NCI-H2196 (cell line): Measurements from ENCODE around the gene BRD3.

ENCODE experiments used
- DNase-seq: peaks from one replicate; lab custom pipeline; 2025; ENCODE audit not compliant: unreplicated experiment; lab: John Stamatoyannopoulos, UW

BRD3 gene

DNA sequence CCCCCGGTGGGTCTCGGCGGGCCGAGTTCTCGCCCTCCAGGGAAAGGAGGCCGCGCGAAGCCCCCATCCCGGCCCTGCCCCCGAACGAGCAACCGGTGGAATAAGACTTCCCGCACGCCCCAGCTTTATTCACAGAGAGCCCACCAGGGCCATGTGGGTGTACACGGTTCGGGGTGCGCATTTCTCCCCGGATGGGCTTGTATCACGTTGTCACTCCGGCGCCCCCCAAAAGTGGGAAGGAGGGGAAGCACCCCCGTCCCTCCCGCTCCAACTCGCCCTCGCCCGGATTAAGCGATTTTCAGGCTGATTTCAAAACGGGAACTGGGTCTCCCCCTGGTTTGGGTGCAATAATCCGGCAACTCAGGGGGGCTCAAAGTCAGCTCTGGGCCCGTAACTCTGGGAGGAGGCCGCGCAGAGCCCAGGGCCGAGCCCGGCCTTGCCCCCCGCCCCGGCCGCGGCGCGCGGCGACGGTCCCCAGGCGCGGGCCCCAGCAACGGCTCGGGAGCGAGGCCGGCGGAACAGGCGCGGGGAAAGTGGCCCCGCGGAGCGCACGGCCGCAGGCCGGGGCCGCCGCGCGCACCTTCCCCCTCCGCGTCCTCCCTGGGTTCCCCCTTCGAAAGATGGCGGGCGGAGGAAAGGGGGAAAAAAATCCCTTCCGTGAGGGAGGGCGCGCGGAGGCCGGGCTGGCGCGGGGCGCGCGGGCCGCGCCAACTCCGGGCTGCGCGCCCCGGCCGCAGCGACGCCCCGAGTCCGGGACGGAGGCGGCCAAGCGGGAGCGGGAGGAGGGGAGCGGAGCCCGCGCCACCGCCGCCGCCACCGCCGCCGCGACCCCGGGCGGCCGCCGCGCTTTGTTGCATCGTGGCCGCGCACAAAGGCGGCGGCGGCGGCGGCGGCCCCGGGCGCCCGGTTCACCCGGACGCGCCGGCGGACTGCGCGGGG, 644 bp downstream of the BRD3 start:
- DNase-seq: no peak

DNA sequence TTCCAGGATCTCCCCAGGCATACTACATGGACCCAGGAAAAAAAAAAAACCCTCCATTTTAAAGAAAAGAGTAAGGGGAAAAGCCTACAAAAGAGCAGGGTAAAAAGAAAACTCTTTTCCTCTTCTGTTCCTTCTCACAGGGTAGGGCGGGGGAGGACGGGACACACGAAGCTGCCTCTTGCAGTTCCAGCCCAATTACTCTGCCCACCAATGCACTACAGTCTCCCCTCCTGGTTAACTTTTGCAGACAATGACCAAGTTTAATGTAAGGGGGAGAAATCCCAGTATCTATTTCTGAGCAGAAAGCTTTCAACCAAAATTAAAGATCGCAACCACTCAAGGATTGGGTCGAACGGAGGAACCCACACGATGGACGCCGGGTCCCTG, 1.3 kb downstream of the BRD3 start:
- no peak for DNase-seq

- no peak for DNase-seq
Observed at GRCh38 chr9:134065612-134066419, 2.0 kb downstream of the BRD3 start.

DNA sequence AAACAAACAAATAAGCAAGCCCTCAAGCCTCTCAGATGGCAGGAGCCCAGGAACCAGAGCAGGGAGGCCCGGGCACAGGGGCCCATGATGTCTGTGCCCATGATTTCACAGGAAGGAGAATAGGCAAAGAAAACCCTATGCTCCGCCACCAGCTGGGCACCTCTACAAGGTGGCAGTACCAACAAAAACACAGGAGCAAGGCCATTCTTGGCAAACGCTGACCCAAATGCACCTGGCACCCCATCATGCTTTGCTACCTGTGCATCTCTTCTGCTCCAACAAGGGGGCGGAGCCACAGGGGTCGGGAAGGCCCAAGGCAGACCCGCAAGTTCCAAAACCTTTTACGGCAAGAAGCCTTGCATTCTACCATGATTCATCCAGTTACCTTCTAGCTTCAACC, 3.1 kb downstream of the BRD3 start:
- peak; percentile 34 for DNase-seq

GRCh38 chr9:134063571-134064450, 4.0 kb downstream of the BRD3 start:
- DNase-seq: no peak

DNA sequence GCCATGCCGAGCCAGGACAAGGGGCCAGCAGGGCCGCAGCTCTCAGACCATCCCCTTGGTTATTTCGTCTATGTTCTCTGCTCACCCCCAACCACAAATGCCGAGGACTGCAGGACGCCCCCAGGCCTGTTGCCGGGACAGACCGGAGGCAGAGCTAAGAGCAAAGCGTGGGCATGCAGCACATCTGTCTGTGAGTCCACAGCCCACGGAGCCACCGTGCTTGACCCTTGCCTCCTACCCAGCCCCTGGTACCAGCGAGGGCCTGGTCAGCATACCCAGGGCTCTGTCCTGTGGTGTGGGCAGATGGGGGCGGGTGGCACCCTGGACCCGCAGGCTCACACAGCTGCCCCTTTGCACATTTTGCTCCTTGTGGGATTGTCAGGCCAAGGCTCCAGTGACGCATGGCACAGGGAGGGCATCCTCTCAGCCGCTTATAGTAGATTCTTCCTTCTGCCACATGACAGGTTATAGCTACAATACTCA, 4.7 kb downstream of the BRD3 start:
- DNase-seq: no peak

DNA sequence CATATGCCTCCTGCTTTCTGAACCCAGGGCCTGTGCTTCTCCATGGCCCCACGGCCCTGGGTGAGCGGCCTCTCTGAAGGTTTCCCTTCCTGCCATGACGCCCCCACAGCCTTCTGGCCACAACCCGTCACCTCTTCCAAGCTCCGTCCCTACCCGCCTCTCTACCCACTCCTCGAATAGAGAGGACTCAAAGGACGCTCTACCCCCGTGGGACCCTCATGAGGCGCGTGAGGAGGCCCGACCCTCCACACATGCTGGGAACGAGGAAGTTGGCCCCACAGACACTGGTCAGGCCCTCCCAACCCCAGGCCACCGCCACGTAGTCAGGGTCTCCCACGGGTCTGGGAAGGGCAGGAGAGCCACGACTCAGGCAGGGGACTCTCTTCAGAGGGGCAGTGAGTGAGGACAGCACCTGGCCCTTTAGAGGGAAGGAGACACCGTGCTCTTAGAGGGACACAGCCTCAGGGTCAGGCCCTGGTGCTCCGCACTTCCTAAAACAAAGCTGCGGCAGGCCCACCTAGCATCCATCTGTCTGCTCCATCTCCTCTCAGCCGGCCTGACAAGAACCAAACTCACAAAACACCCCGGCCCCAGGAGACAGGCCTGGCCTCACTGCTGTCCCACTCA, 5.3 kb downstream of the BRD3 start:
- DNase-seq: no peak

- DNase-seq: no peak
Observed at GRCh38 chr9:134061688-134062371, 6.0 kb downstream of the BRD3 start.

DNA sequence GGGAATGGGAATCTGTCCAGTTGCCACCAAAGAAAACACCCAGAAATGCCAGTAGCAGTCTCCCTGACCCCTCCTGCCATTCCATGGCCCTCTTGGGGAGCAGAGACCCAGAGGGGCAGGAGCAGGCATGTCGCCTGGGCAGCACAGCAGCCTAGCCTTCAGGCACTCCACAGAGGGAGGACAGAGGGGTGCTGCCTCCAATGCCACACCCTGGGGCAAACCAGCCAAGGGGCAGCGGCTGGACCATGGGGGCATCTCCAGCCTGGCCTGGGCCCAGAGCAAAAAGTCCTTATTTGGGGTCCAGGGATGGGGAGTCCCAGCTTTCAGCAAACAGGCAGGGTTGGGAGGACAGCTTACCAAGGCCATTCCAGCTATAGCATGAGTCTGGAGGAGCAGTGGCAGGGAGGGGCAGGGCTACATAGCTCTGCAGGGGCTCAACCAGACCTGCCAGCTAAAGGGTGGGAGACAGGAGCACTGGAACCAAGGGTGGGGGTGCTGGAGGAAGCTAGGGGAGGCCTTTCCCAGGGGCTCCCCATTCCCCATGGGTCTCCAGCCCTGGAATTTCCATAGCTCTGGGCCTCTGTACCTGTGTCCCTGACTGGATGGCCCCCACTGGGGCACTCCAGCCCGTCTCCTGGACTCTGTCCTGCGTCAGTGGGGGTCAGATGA, 6.7 kb downstream of the BRD3 start:
- no peak for DNase-seq

DNA sequence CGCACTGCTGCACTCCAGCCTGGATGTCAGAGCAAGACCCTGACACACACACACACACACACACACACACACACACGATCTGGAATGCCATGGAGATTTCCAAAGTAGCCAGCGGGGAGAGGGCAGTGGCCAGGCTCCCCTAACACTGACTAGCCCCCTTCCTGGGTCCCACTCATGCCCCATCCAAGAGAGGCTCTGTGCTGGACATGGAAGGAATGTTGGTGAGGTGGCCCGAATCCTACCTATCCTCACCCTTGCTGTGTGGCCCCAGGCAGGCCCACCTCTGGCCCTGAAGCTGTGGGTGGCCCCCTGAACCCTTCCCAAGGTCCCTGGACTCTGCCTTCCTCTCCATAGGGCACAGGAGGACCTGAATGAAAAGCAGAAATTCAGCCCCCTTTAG, 7.3 kb downstream of the BRD3 start:
- no peak for DNase-seq

DNA sequence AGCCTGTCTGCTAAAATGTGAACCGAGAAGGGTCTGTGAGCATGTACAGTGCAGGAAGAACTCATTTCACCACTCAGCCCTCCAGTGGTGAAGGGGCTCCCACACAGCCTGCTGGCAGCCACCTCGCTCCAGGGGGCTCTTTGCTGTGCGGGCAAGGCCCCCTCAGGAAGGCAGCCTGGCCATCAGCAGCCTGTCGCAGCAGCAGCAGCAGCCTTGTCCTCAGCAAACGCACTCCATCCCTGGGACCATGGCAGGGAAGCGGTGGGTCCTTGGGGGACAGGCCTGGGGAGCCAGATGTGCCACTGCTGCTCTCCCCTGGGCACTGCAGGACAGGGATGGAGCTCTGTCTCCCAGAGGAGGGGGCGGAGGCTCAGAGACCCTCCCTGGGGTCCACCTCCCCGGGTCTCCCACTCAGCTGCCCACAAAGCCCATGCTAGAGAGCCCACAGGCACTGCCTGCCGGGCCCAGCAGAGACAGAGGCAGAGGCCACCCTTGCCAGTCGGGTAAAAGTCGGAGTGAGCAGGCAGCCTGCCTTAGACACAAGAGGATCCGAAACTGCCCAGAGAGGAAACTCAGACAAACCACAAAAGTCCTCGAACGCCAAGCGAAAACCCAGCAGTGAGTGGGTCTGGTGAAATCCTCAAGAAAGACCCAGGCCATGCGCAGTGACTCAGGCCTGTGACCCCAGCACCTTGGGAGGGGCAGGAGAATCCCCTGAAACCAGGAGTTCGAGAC, 8.0 kb downstream of the BRD3 start:
- no peak for DNase-seq

- no peak for DNase-seq
Observed at GRCh38 chr9:134059188-134059641, 8.6 kb downstream of the BRD3 start.

DNA sequence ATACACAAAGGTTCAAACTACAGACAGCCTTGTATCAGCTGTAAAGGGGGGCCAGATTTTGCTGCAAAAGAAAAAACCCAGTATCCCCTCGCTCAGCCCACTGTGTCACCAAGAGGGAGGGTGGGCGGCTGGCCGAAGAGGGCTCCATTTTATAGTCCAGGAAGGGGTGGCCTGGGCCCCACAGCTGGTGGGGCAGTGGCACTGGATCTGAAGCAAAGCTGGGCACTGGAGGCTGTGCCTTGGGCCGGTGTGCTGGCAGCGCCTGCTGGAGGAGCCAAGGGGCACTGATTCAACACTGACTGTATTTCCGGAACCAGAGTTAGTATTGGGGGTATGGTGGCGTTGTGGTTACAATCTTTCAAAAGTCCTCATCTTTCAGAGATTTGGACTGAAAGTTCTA, 9.1 kb downstream of the BRD3 start:
- no peak for DNase-seq

DNA sequence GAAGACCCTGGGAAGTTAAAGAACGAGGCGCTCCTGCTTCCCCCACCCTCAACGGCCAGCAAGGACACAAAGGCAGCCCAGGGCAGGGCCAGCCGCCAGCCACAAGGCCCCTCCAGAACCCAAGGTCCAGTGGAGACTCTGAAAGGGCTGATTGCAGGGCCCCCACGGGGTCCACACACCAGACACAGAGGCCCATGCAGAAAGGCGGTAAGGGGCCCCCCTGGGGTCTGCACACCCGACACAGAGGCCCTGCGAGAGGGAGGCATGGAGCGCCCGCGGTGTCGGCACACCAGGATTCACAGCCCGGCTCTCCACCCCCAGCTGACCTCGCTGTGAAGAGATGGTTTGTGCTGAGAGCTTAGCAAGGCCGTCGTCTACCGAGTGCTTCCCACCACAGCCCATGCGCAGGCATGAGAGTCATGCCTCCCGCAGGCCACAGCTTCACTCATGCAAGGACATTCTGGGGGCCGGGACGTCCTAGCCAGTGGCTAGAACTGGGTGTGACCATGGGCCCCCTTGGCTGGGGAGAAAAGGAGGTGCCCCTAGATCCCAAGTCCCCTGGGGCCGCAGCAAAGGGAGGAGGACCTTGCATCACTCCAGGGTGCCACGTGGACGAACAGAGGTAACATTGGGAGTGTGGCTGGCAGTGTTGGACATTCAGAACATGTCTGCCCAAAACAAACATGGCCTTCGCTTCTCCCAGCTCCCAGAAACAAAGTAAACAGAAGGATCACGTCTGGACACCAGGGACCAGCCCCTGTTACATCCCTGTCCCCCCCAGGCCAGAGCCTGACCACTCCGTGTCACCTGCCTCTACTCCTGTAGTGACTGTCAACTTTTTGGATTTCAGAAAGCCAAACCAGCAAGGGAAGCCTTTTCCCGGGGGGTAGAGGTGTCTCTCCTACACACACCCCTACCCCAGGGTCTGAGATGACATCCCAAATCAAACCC, 9.8 kb downstream of the BRD3 start:
- no peak for DNase-seq

GRCh38 chr9:134057307-134057657, 10.5 kb downstream of the BRD3 start:
- no peak for DNase-seq

DNA sequence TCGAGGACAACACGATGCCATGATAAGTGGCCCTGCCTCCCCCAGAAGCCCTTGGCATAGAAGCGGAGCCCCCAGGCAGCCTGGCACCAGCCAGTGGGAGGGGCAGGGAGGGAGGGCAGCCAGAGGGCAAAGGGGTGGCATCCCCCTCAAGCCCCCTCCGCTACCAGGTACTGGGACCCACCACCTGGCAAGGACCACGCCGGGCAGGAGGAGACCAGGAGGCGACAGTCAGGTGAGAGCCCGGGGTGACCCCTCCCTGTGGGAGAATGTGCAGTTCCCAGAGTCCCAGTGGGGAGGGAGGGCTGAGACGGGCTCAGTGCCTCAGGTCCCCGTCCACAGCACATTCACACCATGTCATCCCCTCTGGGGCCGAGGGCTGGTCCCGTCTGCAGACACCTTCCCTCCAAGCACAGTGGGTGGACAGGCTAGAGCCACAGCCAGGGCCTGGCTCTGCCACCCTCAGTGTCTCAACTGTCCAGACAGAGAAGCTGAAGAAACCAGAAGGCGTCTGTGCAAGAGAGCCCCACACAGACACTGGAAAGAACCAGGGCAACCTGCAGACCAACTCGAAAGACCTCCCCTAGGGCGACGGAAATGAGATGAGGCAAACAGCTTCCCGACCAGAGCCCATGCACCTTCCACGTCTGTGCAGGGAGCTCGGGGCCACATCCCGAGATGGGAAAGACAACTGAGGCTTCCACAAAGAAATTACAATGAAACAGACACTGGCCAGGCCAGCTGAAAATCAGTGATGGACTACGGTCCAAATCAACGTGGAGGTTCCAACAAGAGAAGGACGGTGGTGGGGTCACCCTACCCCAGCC, 11.1 kb downstream of the BRD3 start:
- no peak for DNase-seq

DNA sequence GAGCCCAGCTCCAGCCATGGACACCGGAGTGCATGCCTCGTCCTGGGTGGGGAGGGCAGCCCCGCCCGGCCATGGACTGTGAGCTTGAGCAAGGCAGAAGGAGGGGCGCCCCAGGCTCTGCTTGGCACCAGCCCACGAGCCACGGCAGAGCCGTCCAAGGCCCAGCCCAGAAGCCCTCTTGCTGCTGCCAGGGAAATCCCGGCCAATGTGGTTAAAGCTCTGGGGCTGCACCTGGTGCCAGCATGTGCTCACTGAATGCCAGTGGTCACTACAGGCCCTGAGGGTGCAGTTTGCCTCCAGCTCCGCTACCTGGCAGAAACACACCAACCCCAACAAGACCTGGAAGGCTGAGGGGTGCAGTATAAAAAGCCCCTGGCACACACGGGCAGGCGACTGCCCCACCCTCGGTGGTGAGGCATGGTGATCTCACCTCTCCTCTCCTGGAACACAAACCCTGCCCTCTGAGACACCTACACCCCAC, 11.8 kb downstream of the BRD3 start:
- peak; percentile 89 for DNase-seq
